IMR-90 (cell line): ENCODE measurements around the gene PPM1L. TPM values are rescaled to one million over a fixed set of nuclear protein-coding genes. Genes with fewer than 3 reads are reported as not detected.

Experiments
- ATAC-seq: fragments of 200-7000 bp; cut with Tn5 transposase; 2 replicates; pipeline ENCODE4 v1.9.1; 2020; ENCODE audit warnings: low read depth, mild to moderate bottlenecking, moderate library complexity
- BruUV-seq: library from RNA; stranded (reverse); fragments of 400-500 nt; replicated peaks from 2 replicates; lab custom pipeline; 2021; lab: Mats Ljungman, UMichigan
- CTCF ChIA-PET: fragments of 300-600 bp; formaldehyde crosslinking; extraction: SDS; loops from one replicate; lab custom pipeline; 2021; ENCODE audit warnings: antibody characterized with exemption; lab: Yijun Ruan, JAX
- POLR2A ChIA-PET: fragments of 300-600 bp; sonication (Branson Sonifier 250); formaldehyde crosslinking; loops from one replicate; lab custom pipeline; 2022; ENCODE audit warnings: antibody characterized with exemption; ENCODE audit not compliant: unreplicated experiment; lab: Charles Lee
- DNase-seq: peaks from one replicate; pipeline ENCODE4 v3.0.0; 2013
- H2AFZ ChIP-seq: replicated peaks from 2 replicates; pipeline ENCODE3; 2013; ENCODE audit warnings: low read length, mild to moderate bottlenecking; ENCODE audit not compliant: poor library complexity
- H2AK5ac ChIP-seq: 2 replicates; pipeline ENCODE4 v1.6.1; 2013; ENCODE audit warnings: low read depth, low read length, inconsistent platforms
- H2AK9ac ChIP-seq: replicated peaks from 2 replicates; pipeline ENCODE3; 2013; ENCODE audit warnings: mild to moderate bottlenecking, low read depth, low read length, moderate library complexity; ENCODE audit not compliant: poor library complexity
- H2BK120ac ChIP-seq: 2 replicates; pipeline ENCODE4 v1.6.1; 2013; ENCODE audit warnings: low read depth, low read length, inconsistent platforms
- H2BK15ac ChIP-seq: 3 replicates; pipeline ENCODE4 v1.6.1; 2013; ENCODE audit warnings: low read depth, low read length, inconsistent platforms
- H2BK20ac ChIP-seq: 2 replicates; pipeline ENCODE4 v1.6.1; 2013; ENCODE audit warnings: low read depth, mild to moderate bottlenecking, inconsistent platforms, low read length, moderate library complexity
- H2BK5ac ChIP-seq: 2 replicates; pipeline ENCODE4 v1.6.1; 2013; ENCODE audit warnings: mild to moderate bottlenecking, low read depth, low read length, inconsistent platforms; ENCODE audit not compliant: poor library complexity, severe bottlenecking
- H3K14ac ChIP-seq: replicated peaks from 2 replicates; pipeline ENCODE4 v1.6.1; 2013; ENCODE audit warnings: low read depth, low read length, inconsistent platforms
- H3K18ac ChIP-seq: 2 replicates; pipeline ENCODE4 v1.6.1; 2013; ENCODE audit warnings: low read depth, low read length, control low read depth
- H3K23ac ChIP-seq: 2 replicates; pipeline ENCODE4 v1.6.1; 2013; ENCODE audit warnings: low read depth, low read length, inconsistent platforms
- H3K27ac ChIP-seq: 2 replicates; pipeline ENCODE4 v1.5.1; 2013; ENCODE audit warnings: mild to moderate bottlenecking, control low read depth, low read length; ENCODE audit not compliant: insufficient read depth
- H3K27me3 ChIP-seq: 2 replicates; pipeline ENCODE4 v1.6.1; 2013; ENCODE audit warnings: low read length; ENCODE audit not compliant: control insufficient read depth, insufficient read depth
- H3K36me3 ChIP-seq: 2 replicates; pipeline ENCODE4 v1.6.1; 2013; ENCODE audit warnings: low read length, mixed read lengths; ENCODE audit not compliant: control insufficient read depth, insufficient read depth
- H3K4ac ChIP-seq: 2 replicates; pipeline ENCODE4 v1.6.1; 2013; ENCODE audit warnings: low read depth, low read length, inconsistent platforms
- H3K4me1 ChIP-seq: 2 replicates; pipeline ENCODE4 v1.6.1; 2013; ENCODE audit warnings: low read length, mixed read lengths; ENCODE audit not compliant: control insufficient read depth, insufficient read depth
- H3K4me2 ChIP-seq: 2 replicates; pipeline ENCODE4 v1.6.1; 2013; ENCODE audit warnings: low read depth, mild to moderate bottlenecking, control low read depth, low read length, moderate library complexity
- H3K4me3 ChIP-seq: 2 replicates; pipeline ENCODE4 v1.5.1; 2013; ENCODE audit warnings: low read depth, mild to moderate bottlenecking, control low read depth, low read length, moderate library complexity; ENCODE audit not compliant: insufficient read depth
- H3K56ac ChIP-seq: 2 replicates; pipeline ENCODE4 v1.6.1; 2013; ENCODE audit warnings: low read length, inconsistent platforms; ENCODE audit not compliant: insufficient read depth; ENCODE audit errors: extremely low read depth
- H3K79me1 ChIP-seq, 2 experiments: 2 replicates each; pipeline ENCODE4 v1.6.1; 2013; ENCODE audit warnings: low read length in 2 of 2, inconsistent platforms in 1 of 2, low read depth in 1 of 2
- H3K9ac ChIP-seq: 2 replicates; pipeline ENCODE4 v1.6.1; 2013; ENCODE audit warnings: low read depth, low read length, control low read depth
- H3K9me1 ChIP-seq: 2 replicates; pipeline ENCODE4 v1.6.1; 2013; ENCODE audit warnings: low read length, inconsistent platforms; ENCODE audit not compliant: insufficient read depth
- H3K9me3 ChIP-seq: 2 replicates; pipeline ENCODE4 v1.6.1; 2013; ENCODE audit warnings: low read length; ENCODE audit not compliant: control insufficient read depth, insufficient read depth
- H4K20me1 ChIP-seq: 2 replicates; pipeline ENCODE4 v1.6.1; 2013; ENCODE audit warnings: low read length, inconsistent platforms; ENCODE audit not compliant: insufficient read depth
- H4K5ac ChIP-seq: 2 replicates; pipeline ENCODE4 v1.6.1; 2013; ENCODE audit warnings: mild to moderate bottlenecking, low read depth, low read length, control low read depth
- H4K8ac ChIP-seq, 2 experiments: 2 replicates each; pipeline ENCODE4 v1.6.1; 2013; ENCODE audit warnings: low read depth in 2 of 2, low read length in 2 of 2, control low read depth in 1 of 2, inconsistent platforms in 1 of 2
- H4K91ac ChIP-seq: 2 replicates; pipeline ENCODE4 v1.6.1; 2013; ENCODE audit warnings: low read depth, low read length, inconsistent platforms; ENCODE audit not compliant: insufficient read depth
- BHLHE40 ChIP-seq: fragments of 150-350 bp; IDR thresholded peaks from 2 replicates; pipeline ENCODE4 v1.6.1; 2016; ENCODE audit warnings: mild to moderate bottlenecking, low read depth, low read length
- CEBPB ChIP-seq: IDR thresholded peaks from 2 replicates; pipeline ENCODE4 v1.6.1; 2012; ENCODE audit warnings: low read depth, low read length, improper control_type of control experiment
- MAFK ChIP-seq: IDR thresholded peaks from 2 replicates; pipeline ENCODE4 v1.6.1; 2012; ENCODE audit warnings: low read depth, low read length, improper control_type of control experiment
- POLR2A ChIP-seq: IDR thresholded peaks from 2 replicates; pipeline ENCODE4 v1.6.1; 2012; ENCODE audit warnings: mild to moderate bottlenecking, low read depth, low read length
- SMC3 ChIP-seq: fragments of 150-350 bp; IDR thresholded peaks from 2 replicates; pipeline ENCODE4 v1.6.1; 2016; ENCODE audit warnings: low read depth, mild to moderate bottlenecking, antibody characterized with exemption, low read length, moderate library complexity
- USF2 ChIP-seq: fragments of 150-350 bp; IDR thresholded peaks from 2 replicates; pipeline ENCODE4 v1.6.1; 2017; ENCODE audit warnings: mild to moderate bottlenecking, antibody characterized with exemption, low read length, low read depth
- WGBS, 2 experiments: methylation state at CpG; one replicate each; pipeline versions ENCODE4 v1.1.5 to v1.1.7; 2013; ENCODE audit warnings: missing lambda C conversion rate in 2 of 2; ENCODE audit not compliant: insufficient read length in 1 of 2; ENCODE audit errors: extremely low coverage in 2 of 2; 5-methylcytosine and 5-hydroxymethylcytosine counted together
- dilution Hi-C: fragments of 300-500 bp; cut with HindIII; formaldehyde crosslinking; loops from one replicate; pipeline ENCODE4 v1.14.3; 2018; ENCODE audit warnings: low sequenced_read_pairs; ENCODE audit not compliant: unreplicated experiment
- in situ Hi-C: fragments of 300-500 bp; cut with MboI; formaldehyde crosslinking; loops from 3 replicates; pipeline ENCODE4 v1.14.3; 2019; ENCODE audit warnings: low sequenced_read_pairs, inconsistent platforms, mixed read lengths
- intact Hi-C: fragments of 100-400 bp; cut with micrococcal nuclease; formaldehyde crosslinking; loops from 2 replicates; pipeline ENCODE4 v1.10.0; 2022
- polyA plus RNA-seq, 3 experiments: library from polyadenylated mRNA; depleted of rRNA; stranded (reverse); fragments of >200 nt; gene quantifications; 2 replicates each; pipeline ENCODE4 v1.2.3, GENCODE V29; 2012; ENCODE audit warnings: low replicate concordance in 1 of 3
- total RNA-seq: library from RNA; depleted of rRNA; stranded (reverse); fragments of >200 nt; gene quantifications from 2 replicates; pipeline ENCODE4 v1.2.3, GENCODE V29; 2012

Gene PPM1L
- total and polyA plus RNA-seq, 2 of the 4 experiments (the other 2 are of a cell fraction), result 0.14 to 0.18 TPM

GRCh38 chr3:161072211-161072621, 316.2 kb downstream of the PPM1L start:
- no peak overlapping the region for H3K27ac ChIP-seq
- ChIA-PET POLR2A (no interaction called here), CTCF (no interaction called here)
- in situ Hi-C loops, result no loop called here
- no peaks in the 10 kb centered on the region for H3K4me1 ChIP-seq
- TF ChIP-seq USF2 (no peak), MAFK (no peak), CEBPB (no peak), POLR2A (no peak), SMC3 (no peak), BHLHE40 (no peak)
- BruUV-seq, result no TSS peak
- H3K9me3 ChIP-seq, result no peaks in the 10 kb centered on the region
- no peak overlapping the region for H3K9ac ChIP-seq
- H3K56ac ChIP-seq, result no peak overlapping the region
- H2BK120ac ChIP-seq, result no peak overlapping the region
- no CpG with 5 or more reads among the region's 1 CpG for WGBS, 2 experiments
- H4K8ac ChIP-seq, result no peak overlapping the region
- H4K5ac ChIP-seq, result no peak overlapping the region
- H3K23ac ChIP-seq, result no peak overlapping the region
- ATAC-seq (no peak), DNase-seq (no peak)
- H3K4me3 ChIP-seq, result no peak overlapping the region
- H3K4me2 ChIP-seq, result no peak overlapping the region
- no peak overlapping the region for H4K91ac ChIP-seq
- H2BK20ac ChIP-seq, result no peak overlapping the region
- H3K79me1 ChIP-seq, result no peaks in the 10 kb centered on the region
- no peak overlapping the region for H2AK5ac ChIP-seq
- no peaks in the 10 kb centered on the region for H4K20me1 ChIP-seq
- H2AFZ ChIP-seq, result no peak overlapping the region
- H3K9me1 ChIP-seq, result no peaks in the 10 kb centered on the region
- H3K36me3 ChIP-seq, result no peaks in the 10 kb centered on the region
- H3K27me3 ChIP-seq, result no peaks in the 10 kb centered on the region
- H3K18ac ChIP-seq, result no peak overlapping the region
- H3K4ac ChIP-seq, result no peak overlapping the region
- no peak overlapping the region for H3K14ac ChIP-seq
- no peak overlapping the region for H2BK5ac ChIP-seq
- intact Hi-C loops, result no loop called here
- no peak overlapping the region for H2AK9ac ChIP-seq
- dilution Hi-C loops, result no loop called here
- H2BK15ac ChIP-seq, result no peak overlapping the region
